ENCODE results near the gene ASIC4. TPM values are rescaled to one million over a fixed set of nuclear protein-coding genes. Genes with fewer than 3 reads are reported as not detected.

The ASIC4 gene
- total and polyA plus RNA-seq, 12 donors, result 0.15 to 16.3 (median 1.1) TPM; not detected in 4

DNA sequence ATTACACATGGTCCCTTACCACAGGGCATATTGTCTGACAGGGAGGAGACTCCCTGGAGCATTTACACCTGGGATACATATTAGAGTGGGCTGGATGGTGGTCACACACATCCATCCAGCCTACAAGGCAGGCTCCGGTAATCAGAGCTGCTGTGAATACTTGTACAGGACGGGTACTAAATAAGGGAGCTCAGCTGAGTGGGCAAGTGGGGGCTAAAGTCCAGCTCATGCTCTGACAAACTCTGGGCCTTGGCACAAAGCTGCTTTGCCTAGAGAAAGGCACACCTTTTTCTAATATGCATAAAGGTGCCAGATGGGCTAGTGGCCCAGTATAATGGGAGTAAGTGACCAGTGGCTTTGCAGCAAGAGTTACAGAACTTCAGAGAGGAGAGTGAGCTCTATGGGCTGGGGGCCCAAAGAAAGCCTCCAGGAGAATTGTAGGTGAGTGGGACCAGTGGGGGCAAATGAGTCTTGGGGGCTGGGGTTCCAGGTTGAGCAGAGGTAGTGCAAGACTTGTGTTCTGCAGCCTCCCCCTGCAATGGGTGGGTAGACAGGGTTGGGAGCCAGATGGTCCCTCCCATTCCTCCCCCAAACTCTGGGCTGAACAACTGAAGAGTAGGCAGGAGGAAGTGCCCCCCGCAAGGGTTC is 31.1 kb downstream of the ASIC4 start:
- intact Hi-C loops (cut with DNase I), result no loop called here
- H3K4me1 ChIP-seq (replicated peaks in 1 of 2), result peaks cover 10 to 24% of the 10 kb centered on the region in 2 donors
- no peak for TF ChIP-seq CTCF (IDR thresholded peaks at IDR 0.05)
- no peak for TF ChIP-seq POLR2A (IDR thresholded peaks at IDR 0.05)
- 82 to 92% (median 91%) methylated on average over 1 to 3 of the region's 3 CpGs for WGBS, 4 donors
- no peak for DNase-seq
- no peaks in the 10 kb centered on the region for H3K9me3 ChIP-seq (replicated peaks in 1 of 3)
- no peak overlapping the region for H3K27ac ChIP-seq
- H3K4me3 ChIP-seq, result no peak overlapping the region
- no peaks in the 10 kb centered on the region for H3K27me3 ChIP-seq
- peaks cover 0 to 8% of the 10 kb centered on the region in 2 donors for H3K36me3 ChIP-seq (replicated peaks in 1 of 2)

DNA sequence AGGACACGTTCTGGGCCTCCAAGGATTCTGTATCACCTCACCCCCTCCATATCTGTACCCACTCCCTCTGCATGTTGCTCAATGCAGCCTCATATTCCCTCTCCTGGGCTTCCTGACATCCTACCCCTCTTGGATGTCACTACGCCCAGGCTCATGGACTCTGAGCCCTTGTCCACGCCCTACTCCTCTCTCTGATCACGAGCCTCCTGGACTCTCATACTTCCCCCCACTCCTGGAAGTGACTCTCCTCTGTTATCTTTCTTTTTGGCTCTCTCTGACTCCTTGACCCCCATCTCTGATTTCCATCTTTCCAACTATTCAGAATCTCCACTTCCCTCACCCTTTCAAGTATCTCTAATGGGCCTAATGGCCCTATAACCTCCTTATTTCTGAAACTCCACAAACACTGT is 31.7 kb downstream of the ASIC4 start:
- Histone ChIP-seq H3K27me3 (no peaks in the 10 kb centered on the region), H3K27ac (no peak overlapping the region), H3K36me3 (replicated peaks in 1 of 2) (peaks cover 0 to 5% of the 10 kb centered on the region in 2 donors), H3K9me3 (replicated peaks in 1 of 3) (no peaks in the 10 kb centered on the region), H3K4me1 (replicated peaks in 1 of 2) (peaks cover 10 to 24% of the 10 kb centered on the region in 2 donors), H3K4me3 (no peak overlapping the region)
- intact Hi-C loops (cut with DNase I), result no loop called here
- TF ChIP-seq POLR2A (IDR thresholded peaks at IDR 0.05), result no peak
- TF ChIP-seq CTCF (IDR thresholded peaks at IDR 0.05), result no peak
- 72 to 84% (median 78%) methylated on average over 4 of the region's 4 CpGs for WGBS, 4 donors
- DNase-seq, result no peak

DNA sequence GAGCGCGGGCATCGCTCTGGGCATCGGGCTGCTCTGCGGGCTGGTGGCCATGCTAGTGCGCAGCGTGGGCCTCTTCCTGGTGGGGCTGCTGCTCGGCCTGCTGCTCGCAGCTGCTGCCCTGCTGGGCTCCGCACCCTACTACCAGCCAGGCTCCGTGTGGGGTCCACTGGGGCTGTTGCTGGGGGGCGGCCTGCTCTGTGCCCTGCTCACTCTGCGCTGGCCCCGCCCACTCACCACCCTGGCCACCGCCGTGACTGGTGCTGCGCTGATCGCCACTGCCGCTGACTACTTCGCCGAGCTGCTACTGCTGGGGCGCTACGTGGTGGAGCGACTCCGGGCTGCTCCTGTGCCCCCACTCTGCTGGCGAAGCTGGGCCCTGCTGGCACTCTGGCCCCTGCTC is 33.3 kb downstream of the ASIC4 start:
- TF ChIP-seq POLR2A (IDR thresholded peaks at IDR 0.05) (no peak), CTCF (IDR thresholded peaks at IDR 0.05) (no peak)
- intact Hi-C loops (cut with DNase I), result no loop called here
- no peak overlapping the region for H3K27ac ChIP-seq
- no peak overlapping the region for H3K4me3 ChIP-seq
- H3K27me3 ChIP-seq, result no peaks in the 10 kb centered on the region
- H3K9me3 ChIP-seq (replicated peaks in 1 of 3), result no peaks in the 10 kb centered on the region
- H3K36me3 ChIP-seq (replicated peaks in 1 of 2), result no peaks in the 10 kb centered on the region
- H3K4me1 ChIP-seq (replicated peaks in 1 of 2), result peaks cover 12 to 18% of the 10 kb centered on the region in 2 donors
- WGBS, 4 donors, result 94 to 96% (median 94%) methylated on average over 11 to 26 of the region's 26 CpGs
- DNase-seq, result no peak

DNA sequence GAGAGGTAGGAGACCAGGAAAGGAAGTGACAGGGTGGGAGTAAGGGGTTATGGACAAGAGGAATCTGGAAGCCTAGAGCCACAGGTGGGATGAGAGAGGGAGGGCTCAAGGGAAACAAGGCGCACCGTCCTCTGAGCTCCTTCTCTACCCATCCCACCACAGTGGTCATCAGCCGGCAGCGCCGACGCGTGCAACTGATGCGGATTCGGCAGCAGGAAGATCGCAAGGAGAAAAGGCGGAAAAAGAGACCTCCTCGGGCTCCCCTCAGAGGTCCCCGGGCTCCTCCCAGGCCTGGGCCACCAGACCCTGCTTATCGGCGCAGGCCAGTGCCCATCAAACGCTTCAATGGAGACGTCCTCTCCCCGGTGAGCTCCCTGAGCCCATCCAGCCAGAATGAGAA is 34.7 kb downstream of the ASIC4 start:
- Histone ChIP-seq H3K36me3 (replicated peaks in 1 of 2) (no peaks in the 10 kb centered on the region), H3K27me3 (no peaks in the 10 kb centered on the region), H3K9me3 (replicated peaks in 1 of 3) (no peaks in the 10 kb centered on the region), H3K27ac (no peak overlapping the region), H3K4me1 (replicated peaks in 1 of 2) (peaks cover 14 to 23% of the 10 kb centered on the region in 2 donors), H3K4me3 (no peak overlapping the region)
- DNase-seq, result no peak
- intact Hi-C loops (cut with DNase I), result no loop called here
- 89 to 98% (median 96%) methylated on average over 14 to 18 of the region's 18 CpGs for WGBS, 4 donors
- TF ChIP-seq POLR2A (IDR thresholded peaks at IDR 0.05) (no peak), CTCF (IDR thresholded peaks at IDR 0.05) (no peak)

Data from adrenal gland (tissue), 12 donors.